Hematopoietic multipotent progenitor cell treated with erythropoietin and hydrocortisone succinate and interleukin-3 and kit ligand, for 4 days (in vitro differentiated cells): ENCODE results near the gene SYPL2.

Experiments
- DNase-seq: peaks from one replicate; pipeline ENCODE4 v3.0.0-alpha.2; 2015

SYPL2 gene

DNA sequence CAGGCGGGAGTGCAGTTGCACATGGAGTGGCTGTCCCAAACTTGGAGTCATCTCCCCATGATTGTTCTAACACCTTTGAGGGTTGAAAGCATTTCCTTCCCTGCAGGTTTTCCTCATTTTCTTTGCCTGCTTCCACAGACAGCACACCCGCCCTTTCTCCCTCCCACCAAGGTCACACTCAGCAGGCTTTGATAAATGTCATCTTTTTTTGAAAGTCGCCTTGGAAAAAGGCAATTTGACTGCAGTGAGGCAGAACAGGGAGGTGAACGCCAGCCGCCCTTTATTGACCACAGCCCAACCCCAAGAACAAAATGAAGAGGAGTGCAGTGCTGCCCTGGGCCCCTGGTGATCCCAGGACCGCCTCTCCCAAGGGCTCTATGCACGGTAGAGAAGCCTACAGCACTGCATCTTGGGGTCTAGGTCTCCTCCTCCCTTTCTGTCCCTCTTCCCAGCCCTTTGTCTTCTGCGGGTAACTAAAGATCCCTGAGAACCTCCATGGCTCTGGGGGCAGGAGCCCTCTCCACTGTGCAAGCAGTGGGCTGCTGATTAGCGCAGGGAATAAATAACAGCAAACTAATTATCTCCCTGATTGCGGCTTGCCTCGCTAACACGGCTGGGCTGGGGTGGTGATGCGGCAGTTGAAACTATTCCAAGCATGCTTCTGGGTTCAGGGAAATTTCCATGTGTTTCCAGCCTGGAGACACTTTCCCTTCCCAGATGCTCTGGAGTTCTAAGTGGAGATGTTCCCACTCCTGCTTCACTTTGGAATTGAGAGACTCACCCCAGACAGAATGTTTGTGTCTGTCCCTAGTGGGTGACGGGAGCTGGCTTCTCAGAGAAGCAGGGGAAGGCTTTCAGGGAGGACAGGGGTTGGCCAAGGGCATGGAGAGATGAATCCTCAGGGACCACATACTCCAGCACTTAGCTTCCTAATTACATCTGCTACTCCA is 54.9 kb downstream of the SYPL2 start:
- no peak for DNase-seq

DNA sequence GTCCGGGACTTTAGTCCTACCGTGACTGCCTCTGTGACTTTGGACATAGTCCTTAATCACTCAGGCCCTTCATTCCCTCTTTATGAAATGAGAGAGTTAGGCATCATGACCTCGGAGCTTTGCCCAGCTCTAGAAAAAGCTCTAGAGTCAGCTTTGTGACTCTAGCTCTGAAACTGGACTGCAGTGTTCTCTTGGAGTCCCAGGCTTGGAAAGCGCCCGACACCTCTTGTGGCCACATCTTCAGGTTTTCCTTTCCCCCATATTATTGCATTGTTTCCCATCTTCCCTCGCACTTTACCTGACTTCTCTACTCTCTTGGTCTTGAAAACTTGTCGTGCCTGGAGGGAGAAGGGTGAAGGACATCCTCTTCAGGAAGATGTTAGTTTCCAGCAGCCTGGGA is 55.7 kb downstream of the SYPL2 start:
- DNase-seq: no peak

DNA sequence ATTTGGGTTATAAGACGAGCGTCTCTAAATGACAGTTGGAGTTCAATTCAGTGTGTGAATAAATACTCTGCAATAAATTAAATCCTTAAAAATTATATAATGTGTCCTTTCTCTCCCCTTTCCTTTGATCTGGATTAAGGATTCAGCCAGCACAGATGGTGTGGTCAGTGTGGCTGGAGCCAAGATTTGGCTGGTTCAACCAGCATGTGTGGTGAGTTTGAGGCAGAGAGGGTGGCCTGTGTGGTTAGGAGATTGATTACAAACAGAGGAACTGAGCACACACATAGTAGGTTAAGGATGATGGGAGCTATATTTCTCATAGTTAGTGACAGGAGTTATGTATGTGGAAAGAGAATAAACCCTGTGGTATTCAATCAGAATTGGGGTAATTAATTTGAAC is 57.4 kb downstream of the SYPL2 start:
- no peak for DNase-seq

DNA sequence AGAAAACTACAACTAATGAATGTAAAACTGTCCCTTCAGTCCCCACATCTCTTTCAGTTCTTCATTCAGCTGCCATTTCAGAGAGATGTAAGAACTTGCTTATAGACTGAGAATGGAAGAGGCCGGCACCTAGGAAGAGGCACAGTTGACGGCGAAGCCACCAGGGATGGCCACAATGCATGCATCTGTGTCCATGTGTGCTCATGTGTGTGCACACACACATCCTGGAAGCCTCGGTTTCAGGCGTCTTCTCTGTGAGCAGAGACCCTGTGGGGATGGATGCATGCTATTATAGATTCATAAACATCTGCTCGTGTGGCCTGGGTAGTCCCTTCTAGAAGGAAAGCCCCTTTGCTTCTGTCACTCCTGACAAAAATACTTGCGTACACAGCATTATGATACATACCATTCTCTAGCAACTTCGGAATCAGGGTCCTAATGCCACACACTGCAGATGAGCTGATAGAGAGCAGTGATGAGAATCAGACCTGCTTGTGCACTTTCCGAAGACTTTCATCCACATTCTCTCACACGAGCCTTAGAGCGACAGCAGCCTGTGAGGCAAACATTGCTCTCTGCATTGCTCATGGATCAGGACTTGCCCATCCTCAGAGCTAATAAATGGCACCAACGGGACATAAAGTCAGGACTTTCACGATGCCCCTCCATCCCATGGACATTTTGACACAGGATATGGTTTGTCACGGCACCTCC is 60.9 kb downstream of the SYPL2 start:
- no peak for DNase-seq

DNA sequence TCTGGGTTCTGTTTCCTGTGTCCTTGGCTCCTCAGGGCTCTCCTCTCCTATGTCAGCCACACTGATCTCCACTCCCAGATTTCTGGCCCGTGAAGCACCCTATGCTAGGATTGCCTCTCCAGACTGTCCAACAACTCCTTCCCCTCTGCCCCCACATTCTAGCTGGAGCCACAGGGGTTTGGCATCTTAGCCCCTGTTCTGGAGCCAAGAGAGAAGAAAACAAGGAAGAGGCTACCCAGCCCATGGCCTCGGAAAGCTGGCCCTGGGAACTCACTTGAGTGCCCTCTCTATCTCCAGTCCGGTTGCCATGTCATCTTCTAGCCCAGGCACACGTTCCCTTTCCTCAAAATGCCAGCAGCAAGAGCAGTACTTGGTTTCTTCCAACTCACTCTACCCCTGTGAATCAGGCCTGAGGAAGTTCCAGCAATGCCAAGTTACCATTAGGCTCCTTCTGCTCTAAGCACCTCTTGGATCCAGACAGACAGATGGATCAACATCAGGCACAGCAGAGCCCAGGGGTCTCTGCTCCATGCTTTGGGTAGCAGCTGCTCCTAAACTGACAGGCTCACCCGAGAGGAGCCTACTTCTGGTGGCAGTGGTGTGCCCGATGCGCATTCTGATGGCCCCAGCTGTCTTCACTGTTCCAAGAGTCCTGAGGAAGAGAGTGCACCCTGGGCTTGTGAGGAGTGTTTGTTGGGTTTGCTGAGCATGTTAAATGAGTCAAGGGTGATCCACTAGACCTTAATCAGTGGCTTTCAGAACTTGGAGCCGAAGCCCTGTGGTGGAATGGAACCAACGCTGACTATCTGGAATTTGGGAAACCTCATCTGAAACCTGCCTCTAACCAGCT is 61.7 kb downstream of the SYPL2 start:
- DNase-seq: no peak

DNA sequence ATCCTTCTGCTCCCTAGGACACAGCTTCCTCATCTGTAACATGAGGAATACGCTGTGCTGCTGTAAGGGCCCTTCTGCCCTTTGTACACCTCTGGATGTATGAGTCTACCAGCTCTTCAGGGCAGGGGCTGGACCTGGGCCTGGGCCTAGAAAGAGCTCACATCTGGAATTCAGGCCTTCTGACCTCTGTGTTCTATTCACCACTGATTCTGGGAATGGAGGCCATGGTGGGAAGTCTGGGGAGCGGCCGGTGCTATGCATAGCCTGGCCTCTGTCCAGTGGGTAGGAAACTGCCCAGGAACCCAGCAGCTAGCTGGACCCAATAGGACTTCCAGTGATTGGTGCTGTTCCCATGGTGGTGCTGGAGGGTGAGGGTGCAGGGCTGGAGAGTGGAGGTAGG is 62.4 kb downstream of the SYPL2 start:
- no peak for DNase-seq

DNA sequence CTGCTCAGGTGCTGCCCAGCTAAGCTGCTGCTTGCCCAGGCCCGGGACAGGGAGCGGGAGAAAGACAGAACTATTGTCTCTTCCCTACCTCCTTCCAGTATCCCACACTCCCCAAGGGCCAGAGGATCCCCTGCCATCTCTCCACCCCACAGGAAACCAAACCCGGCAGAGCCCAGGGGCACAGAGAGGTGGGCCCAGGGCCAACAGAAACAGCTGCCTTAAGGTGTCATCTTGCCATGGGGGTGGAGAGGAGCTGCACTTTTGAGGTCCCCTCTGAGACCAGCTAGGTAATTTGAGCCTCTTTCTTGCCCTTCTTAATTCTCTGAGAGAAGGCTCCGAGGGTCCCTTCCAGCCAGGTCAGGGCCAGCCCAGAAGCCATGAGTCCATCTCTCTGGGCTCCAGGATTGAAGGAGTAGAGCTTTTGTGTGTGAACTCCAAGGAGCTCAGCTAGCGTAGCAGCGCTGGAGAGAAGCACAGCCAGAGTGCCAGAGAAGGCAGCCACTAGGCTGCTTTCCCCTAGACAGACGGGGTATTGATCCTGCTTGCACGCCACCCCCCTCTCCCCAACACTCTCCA is 63.6 kb downstream of the SYPL2 start:
- no peak for DNase-seq

DNA sequence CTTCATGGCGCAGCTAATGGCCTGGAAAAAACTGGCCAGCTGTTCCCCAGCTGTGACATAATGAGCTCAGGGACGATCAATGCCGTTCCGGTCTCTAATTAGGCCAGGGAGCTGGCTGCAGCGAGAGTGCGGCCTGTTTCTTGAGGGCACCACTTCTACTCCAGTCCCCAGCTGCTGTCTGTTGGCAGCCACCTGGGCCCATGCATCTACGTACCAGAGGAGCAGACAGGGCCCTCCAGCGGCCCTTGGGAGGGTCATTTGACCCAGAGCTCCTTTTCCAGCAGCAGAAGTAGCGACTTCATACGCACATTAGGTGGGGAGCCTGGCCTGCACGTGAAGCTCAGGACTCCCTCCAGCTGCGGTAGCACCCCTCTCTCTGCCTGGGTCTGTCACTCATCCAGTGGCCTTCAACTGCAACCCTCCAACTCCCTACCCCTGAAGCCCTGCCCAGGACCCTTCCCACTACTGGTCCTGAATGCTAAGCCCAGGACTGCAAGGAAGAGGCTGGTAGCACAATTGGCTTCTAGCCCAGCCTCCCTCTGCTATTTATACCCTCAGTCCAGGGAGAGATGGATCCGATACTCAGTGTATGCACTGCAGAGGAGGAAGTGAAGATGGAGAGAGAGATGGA is 64.2 kb downstream of the SYPL2 start:
- DNase-seq: no peak

DNA sequence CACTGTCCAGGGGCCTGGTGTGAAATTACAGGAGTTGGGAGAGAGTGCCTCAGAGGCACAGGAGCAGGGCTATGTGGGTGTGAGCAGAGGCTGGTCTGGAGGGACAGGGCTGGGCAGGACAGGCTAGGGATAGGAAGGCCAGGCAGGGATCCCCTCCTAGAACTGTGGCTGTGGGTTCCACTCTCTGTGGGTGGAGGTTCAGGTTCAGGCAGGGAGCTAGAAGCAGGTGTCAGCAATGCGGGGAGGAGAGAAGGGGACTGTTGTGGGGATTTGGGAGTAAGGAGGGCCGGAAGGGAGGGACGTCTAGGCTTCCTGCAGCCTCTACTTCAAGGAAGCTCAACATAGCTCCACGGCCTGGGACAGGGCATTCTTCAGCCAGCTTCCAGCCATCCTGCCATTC is 65.0 kb downstream of the SYPL2 start:
- DNase-seq: no peak
